ENCODE results near the gene C9orf152.

GRCh38 chr9:110183208-110184145, 24.5 kb downstream of the C9orf152 start:
- TF ChIP-seq POLR2A (IDR thresholded peaks at IDR 0.05), result no peak
- TF ChIP-seq, protein P1, sequence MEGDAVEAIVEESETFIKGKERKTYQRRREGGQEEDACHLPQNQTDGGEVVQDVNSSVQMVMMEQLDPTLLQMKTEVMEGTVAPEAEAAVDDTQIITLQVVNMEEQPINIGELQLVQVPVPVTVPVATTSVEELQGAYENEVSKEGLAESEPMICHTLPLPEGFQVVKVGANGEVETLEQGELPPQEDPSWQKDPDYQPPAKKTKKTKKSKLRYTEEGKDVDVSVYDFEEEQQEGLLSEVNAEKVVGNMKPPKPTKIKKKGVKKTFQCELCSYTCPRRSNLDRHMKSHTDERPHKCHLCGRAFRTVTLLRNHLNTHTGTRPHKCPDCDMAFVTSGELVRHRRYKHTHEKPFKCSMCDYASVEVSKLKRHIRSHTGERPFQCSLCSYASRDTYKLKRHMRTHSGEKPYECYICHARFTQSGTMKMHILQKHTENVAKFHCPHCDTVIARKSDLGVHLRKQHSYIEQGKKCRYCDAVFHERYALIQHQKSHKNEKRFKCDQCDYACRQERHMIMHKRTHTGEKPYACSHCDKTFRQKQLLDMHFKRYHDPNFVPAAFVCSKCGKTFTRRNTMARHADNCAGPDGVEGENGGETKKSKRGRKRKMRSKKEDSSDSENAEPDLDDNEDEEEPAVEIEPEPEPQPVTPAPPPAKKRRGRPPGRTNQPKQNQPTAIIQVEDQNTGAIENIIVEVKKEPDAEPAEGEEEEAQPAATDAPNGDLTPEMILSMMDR (IDR thresholded peaks at IDR 0.05), result peak; percentile 58 to 84 (median 75)

Measured in adrenal gland (tissue), 5 donors.